ENCODE data around the gene ROBO1.

GRCh38 chr3:79009861-79010260 lies 757.9 kb downstream of the ROBO1 start:
- TF ChIP-seq CTCF (IDR thresholded peaks at IDR 0.05; ENCODE audit: low read depth, low read length, missing input control) = no peak
- TF ChIP-seq MAX (IDR thresholded peaks at IDR 0.05) = no peak
- no peak for TF ChIP-seq RAD21 (IDR thresholded peaks at IDR 0.05)
- no peak for TF ChIP-seq GABPA (IDR thresholded peaks at IDR 0.05 in 1 of 2, conservative IDR thresholded peaks at IDR 0.05 in 1 of 2)
- no peak for TF ChIP-seq SP1 (IDR thresholded peaks at IDR 0.05)
- no peak for TF ChIP-seq REST (IDR thresholded peaks at IDR 0.05)
- TF ChIP-seq YY1 (IDR thresholded peaks at IDR 0.05) = no peak
- TF ChIP-seq TAF1 (conservative IDR thresholded peaks at IDR 0.05) = no peak
